ENCODE measurements around the gene NCAM1.

The NCAM1 gene

DNA sequence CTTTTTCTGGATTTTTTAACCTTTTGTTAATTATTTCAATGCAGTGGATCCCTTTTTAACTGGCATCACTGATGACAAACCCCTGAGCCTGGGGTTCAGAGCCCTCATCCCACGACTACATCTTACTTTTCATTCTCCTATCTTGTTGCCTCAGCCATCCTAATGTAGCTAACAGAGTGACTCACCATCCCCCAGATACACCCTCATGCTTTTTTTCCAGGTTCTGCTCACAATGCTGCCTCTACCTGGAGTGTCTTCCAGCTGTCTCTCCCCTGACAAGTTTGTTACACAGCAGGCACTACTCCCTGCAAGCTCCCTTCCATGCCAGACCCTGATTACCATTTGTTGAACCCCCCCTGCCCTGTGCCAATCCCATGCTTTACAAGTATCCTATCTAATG lies 135.4 kb downstream of the NCAM1 start:
- Histone ChIP-seq H3K27ac (ENCODE audit: low read depth, low read length) (no peak overlapping the region), H3K4me3 (ENCODE audit: insufficient read depth, low read length, poor library complexity, severe bottlenecking) (no peak overlapping the region), H3K9ac (ENCODE audit: low read length) (no peak overlapping the region), H3K9me2 (replicated peaks; ENCODE audit: insufficient read depth, low read length) (no peaks in the 10 kb centered on the region), H2AFZ (ENCODE audit: low read depth, low read length, severe bottlenecking) (no peak overlapping the region), H3K36me3 (ENCODE audit: low read length) (no peaks in the 10 kb centered on the region), H3K27me3 (ENCODE audit: low read length) (0 out of 2 replicates have a peak, but pooled peaks cover 5% of the 10 kb centered on the region), H3K4me2 (ENCODE audit: low read depth, low read length, poor library complexity, severe bottlenecking) (no peak overlapping the region), H4K20me1 (ENCODE audit: low read depth, low read length) (no peaks in the 10 kb centered on the region), H3K9me3 (ENCODE audit: insufficient read depth, low read length) (no peaks in the 10 kb centered on the region), H3F3A (ENCODE audit: insufficient read depth) (no peaks in the 10 kb centered on the region), H3K79me2 (ENCODE audit: insufficient read depth, low read length) (no peaks in the 10 kb centered on the region)
- TF ChIP-seq, protein P1, sequence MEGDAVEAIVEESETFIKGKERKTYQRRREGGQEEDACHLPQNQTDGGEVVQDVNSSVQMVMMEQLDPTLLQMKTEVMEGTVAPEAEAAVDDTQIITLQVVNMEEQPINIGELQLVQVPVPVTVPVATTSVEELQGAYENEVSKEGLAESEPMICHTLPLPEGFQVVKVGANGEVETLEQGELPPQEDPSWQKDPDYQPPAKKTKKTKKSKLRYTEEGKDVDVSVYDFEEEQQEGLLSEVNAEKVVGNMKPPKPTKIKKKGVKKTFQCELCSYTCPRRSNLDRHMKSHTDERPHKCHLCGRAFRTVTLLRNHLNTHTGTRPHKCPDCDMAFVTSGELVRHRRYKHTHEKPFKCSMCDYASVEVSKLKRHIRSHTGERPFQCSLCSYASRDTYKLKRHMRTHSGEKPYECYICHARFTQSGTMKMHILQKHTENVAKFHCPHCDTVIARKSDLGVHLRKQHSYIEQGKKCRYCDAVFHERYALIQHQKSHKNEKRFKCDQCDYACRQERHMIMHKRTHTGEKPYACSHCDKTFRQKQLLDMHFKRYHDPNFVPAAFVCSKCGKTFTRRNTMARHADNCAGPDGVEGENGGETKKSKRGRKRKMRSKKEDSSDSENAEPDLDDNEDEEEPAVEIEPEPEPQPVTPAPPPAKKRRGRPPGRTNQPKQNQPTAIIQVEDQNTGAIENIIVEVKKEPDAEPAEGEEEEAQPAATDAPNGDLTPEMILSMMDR (IDR thresholded peaks at IDR 0.05; ENCODE audit: insufficient read depth, low read length, poor library complexity, severe bottlenecking): no peak
- TF ChIP-seq EZH2phosphoT487 (conservative IDR thresholded peaks at IDR 0.05; ENCODE audit: low read length): no peak

DNA sequence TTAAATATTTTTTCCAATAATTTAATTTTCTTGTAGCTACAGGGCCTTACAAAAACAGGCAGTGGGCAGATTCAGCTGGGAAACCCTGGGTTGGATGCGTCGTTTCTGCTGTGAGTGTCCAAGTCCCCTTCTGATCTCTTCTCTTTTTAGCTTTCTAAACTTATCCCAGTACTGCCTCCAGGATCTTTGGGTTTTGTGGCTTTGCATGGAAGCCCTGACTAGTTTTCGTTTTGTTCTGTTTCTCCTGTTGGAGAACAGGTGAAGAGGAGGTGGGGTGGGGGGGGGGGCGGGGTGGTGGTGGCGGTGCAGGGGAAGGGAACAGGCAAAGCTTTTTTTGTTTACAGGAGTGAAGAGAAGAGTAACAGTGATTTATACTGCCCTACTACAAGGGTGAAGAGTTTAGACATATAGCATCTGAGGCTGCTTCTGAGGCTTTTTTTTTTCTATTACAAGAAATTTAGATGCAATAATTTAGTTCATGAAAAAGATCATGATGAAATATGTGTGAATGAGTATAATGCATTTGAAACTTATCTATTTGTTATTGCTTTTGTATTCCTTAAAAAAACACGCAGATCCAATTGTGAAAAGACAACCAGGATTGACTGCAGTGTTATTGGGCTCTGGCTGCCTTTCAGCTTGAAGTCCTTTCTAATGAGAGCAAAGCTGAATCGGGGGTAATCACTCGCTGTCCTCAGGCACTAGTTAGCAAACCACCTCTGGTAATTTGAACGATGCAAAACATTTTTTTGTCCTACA lies 142.9 kb downstream of the NCAM1 start:
- no peak overlapping the region for H2AFZ ChIP-seq (ENCODE audit: low read depth, low read length, severe bottlenecking)
- no peak overlapping the region for H3K4me3 ChIP-seq (ENCODE audit: insufficient read depth, low read length, poor library complexity, severe bottlenecking)
- H3K79me2 ChIP-seq (ENCODE audit: insufficient read depth, low read length): no peaks in the 10 kb centered on the region
- H4K20me1 ChIP-seq (ENCODE audit: low read depth, low read length): no peaks in the 10 kb centered on the region
- no peaks in the 10 kb centered on the region for H3K36me3 ChIP-seq (ENCODE audit: low read length)
- no peaks in the 10 kb centered on the region for H3K9me3 ChIP-seq (ENCODE audit: insufficient read depth, low read length)
- TF ChIP-seq, protein P1 (IDR thresholded peaks at IDR 0.05; ENCODE audit: insufficient read depth, low read length, poor library complexity, severe bottlenecking): no peak
- no peak for TF ChIP-seq EZH2phosphoT487 (conservative IDR thresholded peaks at IDR 0.05; ENCODE audit: low read length)
- H3K9ac ChIP-seq (ENCODE audit: low read length): no peak overlapping the region
- no peaks in the 10 kb centered on the region for H3F3A ChIP-seq (ENCODE audit: insufficient read depth)
- no peak overlapping the region for H3K27ac ChIP-seq (ENCODE audit: low read depth, low read length)
- no peaks in the 10 kb centered on the region for H3K27me3 ChIP-seq (ENCODE audit: low read length)
- no peak overlapping the region for H3K4me2 ChIP-seq (ENCODE audit: low read depth, low read length, poor library complexity, severe bottlenecking)
- H3K9me2 ChIP-seq (replicated peaks; ENCODE audit: insufficient read depth, low read length): no peaks in the 10 kb centered on the region

DNA sequence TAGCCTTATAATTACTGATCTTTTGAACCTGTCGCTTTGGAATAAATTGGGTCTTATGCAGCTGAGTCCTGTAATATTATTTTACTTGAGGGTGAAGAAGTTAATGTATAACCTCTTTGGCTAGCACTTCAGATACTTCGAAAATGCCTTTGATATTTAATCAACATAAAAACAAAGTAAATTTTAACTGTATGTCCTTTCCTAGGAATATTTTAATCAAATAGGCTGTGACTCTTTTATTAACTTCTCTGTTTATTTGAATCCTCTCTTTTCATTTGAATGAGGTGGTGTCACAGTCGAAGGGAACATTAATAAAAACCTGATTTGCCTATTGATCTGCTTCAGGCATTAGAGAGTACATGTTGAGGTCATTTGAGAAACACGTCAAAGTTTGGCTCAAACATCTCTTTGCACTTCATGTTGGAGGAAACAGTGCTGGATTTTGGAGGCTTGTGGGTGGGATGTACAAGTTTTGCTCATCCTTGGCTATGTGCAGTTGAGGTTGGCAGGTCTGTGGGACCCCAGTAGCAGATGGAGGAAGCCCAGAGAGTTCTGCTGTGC lies 143.6 kb downstream of the NCAM1 start:
- Histone ChIP-seq H2AFZ (ENCODE audit: low read depth, low read length, severe bottlenecking) (no peak overlapping the region), H3K79me2 (ENCODE audit: insufficient read depth, low read length) (no peaks in the 10 kb centered on the region), H4K20me1 (ENCODE audit: low read depth, low read length) (no peaks in the 10 kb centered on the region), H3K27ac (ENCODE audit: low read depth, low read length) (no peak overlapping the region), H3K9me3 (ENCODE audit: insufficient read depth, low read length) (no peaks in the 10 kb centered on the region), H3F3A (ENCODE audit: insufficient read depth) (no peaks in the 10 kb centered on the region), H3K4me3 (ENCODE audit: insufficient read depth, low read length, poor library complexity, severe bottlenecking) (no peak overlapping the region), H3K4me2 (ENCODE audit: low read depth, low read length, poor library complexity, severe bottlenecking) (no peak overlapping the region), H3K9me2 (replicated peaks; ENCODE audit: insufficient read depth, low read length) (no peaks in the 10 kb centered on the region), H3K9ac (ENCODE audit: low read length) (no peak overlapping the region), H3K27me3 (ENCODE audit: low read length) (no peaks in the 10 kb centered on the region), H3K36me3 (ENCODE audit: low read length) (no peaks in the 10 kb centered on the region)
- TF ChIP-seq EZH2phosphoT487 (conservative IDR thresholded peaks at IDR 0.05; ENCODE audit: low read length): no peak
- TF ChIP-seq, protein P1 (IDR thresholded peaks at IDR 0.05; ENCODE audit: insufficient read depth, low read length, poor library complexity, severe bottlenecking): no peak

Measured in SU-DHL-6 (cell line).